Tongue (tissue), 2 donors: ENCODE data around the gene PACSIN1. TPM values are rescaled to one million over a fixed set of nuclear protein-coding genes. Genes with fewer than 3 reads are reported as not detected.
"Not testable (repeated sequence)": the region's sequence is repeated elsewhere in the genome, so short reads cannot be mapped to it uniquely, and the experiment has no call there.

Experiments
- DNase-seq: peaks from one replicate; pipeline ENCODE4 v3.0.0-alpha.2; 2015
- total RNA-seq: library from RNA; depleted of rRNA; stranded (reverse); fragments of >200 nt; gene quantifications from one replicate; pipeline ENCODE4 v1.2.3, GENCODE V29; 2014

The PACSIN1 gene
- total RNA-seq, 1 donor from 2014 or later, result 0.10 TPM

DNA sequence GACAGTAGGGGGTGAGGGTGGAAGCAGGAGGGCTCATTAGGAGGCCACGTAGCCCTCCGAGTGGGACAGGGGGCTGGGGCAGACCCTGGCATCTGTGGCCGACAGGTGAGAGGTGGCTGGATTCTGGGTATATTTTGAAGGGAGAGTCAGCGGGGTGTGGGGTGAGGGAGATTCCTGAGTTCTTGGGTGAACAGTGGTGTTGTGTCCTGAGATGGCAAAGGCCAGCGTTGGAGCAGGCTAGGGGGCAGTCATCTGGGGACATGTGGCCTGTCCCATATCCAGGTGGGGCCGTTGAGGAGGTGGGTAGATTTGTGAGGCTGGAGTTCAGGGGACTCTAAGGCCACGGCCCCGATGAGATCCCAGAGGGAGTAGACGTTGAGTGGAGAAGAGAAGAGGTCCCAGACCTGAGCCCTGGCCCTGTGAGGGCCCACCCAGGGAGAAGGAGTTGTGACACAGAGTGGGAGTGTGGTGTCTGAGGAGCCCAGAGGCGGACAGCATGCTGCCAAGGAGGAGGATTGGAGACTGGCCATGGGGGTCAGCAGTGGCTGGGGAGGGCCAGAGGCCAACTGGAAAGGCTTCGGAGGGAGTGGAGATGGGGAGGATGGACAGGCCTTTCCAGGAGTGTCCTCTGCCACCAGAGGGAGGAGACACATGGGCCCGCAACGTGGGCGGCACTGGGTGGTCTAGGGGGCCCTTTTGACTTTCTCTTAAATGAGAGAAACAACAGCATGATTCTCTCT, 19.6 kb downstream of the PACSIN1 start:
- no peak for DNase-seq

DNA sequence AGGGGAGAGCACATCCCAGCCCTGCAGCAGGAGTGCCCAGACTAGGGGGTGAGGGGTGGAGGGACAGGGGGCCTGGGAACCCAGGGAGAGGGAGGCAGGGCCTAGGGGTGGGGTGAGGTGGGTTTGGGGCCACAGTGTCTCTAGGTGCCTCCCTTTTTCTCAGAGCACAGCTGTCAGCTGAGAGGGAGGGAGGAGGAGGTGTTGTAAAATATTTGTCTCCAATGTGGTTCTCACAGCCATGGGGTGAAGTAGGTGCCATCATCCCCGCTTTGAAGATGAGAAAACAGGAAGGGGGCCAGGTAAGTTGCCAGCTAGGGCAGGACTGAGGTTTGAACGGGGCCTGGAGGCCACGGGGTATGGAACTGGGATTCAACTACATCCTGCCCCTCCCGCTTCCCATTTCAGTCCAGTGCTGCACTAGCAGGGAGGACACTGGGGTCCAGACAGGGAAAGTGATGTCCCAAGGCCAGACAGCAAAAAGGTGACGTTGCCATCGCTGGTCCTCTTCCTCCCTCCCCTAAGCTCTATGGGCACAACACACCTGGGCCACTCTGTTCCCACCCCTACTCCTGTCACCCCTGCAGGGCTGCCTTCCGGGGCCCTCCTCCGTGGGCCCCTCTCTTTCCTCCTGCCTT, 20.3 kb downstream of the PACSIN1 start:
- no peak for DNase-seq

DNA sequence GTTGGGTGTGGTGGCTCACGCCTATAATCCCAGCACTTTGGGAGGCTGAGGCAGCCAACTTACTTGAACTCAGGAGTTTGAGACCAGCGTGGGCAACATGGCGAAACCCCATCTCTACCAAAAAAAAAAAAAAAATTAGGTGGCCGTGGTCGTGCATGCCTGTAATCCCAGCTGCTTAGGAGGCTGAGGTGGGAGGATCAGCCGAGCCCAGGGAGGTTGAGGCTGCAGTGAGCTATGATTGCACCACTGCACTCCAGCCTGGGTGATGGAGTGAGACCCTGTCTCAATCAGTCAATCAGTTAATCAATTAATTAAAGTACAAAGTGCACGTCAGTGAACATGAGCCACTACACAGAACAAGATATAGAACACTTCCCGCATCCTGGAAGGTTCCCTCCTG, 21.0 kb downstream of the PACSIN1 start:
- DNase-seq, result not testable (repeated sequence)

DNA sequence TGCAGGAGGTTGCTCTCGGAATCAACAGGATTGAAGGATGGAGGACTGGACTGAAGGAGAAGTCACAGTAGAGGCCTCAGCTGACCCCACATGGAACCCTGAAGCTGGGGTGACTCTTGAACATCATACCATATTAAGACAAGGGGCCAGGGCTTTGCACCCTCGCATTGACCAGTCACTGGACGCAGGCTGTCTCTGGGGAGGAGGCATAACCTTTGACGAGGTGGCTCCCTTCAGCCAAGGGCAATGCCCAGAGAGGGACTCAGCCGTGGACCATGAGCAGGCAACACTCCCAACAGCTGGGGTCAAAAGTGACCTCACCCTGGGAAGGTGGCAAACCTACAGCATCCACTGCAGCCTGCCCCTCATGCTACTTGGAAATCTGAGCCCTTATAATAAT, 21.7 kb downstream of the PACSIN1 start:
- DNase-seq, result no peak

DNA sequence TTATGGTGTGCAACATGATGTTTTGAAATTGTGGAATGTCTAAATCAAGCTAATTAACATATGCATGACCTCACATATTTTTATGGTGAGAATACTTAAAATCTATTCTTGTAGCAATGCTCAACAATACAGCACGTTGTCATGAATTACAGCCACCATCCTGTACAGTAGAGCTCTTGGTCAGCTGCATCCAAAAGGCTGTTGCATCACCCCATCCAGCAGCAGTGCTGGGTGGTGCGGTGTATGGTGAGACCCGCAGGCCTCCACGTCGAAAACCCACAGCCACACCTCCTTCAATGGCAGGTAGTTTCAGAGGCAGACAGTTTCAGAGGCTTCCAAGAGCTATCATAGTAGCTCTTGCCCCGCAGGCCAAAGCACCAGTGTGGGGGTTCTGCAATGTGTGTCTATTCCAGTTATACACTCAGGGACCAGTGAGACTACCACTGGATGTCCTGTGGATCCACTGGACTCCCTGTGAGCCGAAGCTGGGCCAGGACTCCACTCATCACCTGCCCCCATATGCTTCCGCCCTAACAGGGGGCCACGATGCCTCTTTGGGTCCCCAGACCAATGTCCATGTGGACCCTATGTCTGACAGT, 23.4 kb downstream of the PACSIN1 start:
- no peak for DNase-seq

DNA sequence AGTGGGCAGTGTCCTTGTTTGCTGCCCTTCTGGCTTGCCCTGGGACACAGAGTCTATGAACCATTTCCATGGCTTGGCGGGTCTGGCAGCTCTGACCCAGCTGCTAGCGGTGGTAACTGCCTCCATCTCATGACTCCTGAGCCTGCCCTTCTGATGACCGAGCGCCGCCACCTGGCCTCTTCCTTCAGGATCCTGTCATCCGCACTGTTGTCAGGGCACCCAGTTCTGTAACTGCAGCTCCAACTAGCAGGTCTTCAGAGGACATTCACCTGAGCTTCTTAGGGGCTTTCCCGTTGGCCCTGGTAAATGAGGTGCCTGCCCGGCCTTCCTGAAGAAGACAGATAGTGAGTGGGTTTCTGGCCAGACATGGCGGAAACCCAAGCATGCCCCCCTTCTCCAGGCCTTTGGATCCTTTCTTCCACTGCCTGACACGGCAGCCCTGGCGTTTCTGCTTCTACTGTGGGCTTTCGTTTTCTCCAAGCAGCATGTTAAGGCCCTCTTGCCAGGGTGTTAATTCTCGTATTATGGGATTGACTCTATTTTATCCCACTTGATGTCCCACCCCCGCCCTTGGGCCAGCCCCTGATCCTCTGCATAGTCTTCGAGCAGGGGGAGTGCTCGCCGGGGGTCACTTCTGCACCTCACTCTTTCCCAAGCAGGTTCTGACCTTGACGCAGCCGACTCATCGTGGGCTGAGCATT, 24.7 kb downstream of the PACSIN1 start:
- DNase-seq, result no peak

DNA sequence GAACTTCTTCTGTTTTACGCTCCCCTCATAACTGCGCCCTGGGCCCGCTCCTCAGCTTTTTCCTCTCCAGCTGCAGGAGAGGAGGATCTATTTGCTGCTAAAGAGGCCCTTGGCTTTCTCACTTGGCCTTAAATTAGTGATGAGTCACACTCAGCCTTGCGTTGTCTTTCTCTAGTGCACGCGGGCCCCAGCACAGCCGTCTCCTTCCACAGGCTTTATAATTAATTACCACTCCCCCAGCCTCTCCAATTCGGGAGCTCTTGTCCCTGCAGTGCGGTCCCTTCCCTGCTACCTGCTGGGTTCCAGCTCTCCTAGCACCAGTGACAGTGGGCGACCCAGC, 25.2 kb downstream of the PACSIN1 start:
- peak; percentile 81 for DNase-seq

DNA sequence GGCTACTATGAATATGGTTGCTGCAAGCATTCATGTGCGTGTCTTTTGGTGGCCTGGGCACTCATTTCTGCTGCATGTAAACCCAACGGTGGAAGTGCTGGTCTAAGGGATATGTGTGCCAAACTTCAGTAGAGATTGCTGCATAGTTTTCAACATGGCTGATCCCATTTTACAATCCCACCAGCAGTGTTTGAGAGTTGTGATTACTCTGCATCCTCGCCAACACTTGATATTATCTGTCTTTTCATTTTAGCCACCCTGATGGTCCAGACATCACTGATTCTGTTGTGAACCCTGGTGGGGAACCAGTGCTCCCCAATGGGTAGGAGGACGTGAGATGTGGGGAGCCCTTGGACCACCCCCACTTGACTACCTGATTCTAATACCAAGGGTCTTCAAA, 27.5 kb downstream of the PACSIN1 start:
- no peak for DNase-seq

DNA sequence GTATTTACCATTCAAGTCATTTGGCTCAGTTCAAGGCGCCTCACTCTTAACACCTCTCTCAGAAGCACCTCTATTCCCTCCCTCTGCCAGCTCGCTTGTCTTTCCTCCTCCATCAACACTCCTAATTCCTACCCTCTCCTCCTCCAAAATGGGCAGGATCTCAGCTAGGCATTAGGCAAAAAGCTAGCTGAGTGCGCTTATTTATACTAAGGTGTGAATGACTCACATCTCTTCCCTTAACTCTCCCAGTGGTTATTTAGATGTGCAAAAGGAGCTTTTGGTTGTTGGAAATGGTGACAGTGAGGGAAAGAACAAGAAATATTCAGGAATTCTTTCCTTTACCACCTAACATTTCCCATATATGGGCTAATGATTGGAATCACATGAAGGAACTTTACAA, 29.1 kb downstream of the PACSIN1 start:
- no peak for DNase-seq

DNA sequence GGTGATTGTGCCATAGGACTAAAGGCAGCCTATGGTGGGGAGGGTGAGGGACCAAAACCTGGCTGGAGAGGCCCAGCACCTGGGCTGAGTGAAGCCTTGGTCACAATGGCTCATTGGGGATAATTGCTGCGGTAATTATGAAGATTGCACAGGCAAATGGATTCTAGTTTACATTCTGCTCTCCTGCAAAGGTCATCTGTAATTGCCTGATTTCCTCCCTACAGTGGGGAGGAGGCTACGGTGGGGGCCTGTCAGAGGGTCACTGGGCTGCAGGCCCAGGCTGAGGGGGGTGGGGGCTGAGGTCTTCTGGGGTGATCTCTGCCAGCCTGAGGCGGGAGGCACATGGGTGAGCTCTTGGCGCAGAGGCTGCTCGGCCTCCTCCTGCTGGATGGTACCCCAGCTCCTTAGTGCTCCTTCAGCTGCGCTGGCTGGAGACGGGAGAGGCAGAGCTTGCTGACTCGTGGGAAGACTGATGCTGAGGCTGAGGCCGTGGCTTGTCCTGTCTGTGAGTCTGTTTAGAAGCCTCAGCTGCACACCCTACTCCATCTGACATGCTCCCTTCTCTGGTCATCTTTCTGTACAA, 30.3 kb downstream of the PACSIN1 start:
- no peak for DNase-seq

DNA sequence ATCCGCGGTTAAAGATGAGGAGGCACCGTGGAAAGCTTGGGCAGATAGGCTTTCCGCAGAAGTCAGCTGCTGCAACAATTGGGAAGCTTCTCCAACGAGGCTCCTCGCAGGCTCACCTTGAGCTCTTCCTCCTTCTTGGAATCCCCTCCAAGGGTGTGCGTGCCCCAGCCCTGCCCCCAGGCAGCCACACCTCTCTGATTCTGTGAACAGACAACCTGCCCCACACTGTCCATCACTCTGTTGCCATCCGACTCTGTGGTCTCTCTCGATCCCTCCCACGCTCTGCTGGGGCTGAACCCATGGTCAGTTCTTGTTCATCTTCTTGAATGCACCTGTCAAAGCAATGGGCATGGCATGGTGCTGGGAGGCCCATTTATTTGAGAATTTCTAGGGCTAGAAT, 31.5 kb downstream of the PACSIN1 start:
- DNase-seq, result no peak

DNA sequence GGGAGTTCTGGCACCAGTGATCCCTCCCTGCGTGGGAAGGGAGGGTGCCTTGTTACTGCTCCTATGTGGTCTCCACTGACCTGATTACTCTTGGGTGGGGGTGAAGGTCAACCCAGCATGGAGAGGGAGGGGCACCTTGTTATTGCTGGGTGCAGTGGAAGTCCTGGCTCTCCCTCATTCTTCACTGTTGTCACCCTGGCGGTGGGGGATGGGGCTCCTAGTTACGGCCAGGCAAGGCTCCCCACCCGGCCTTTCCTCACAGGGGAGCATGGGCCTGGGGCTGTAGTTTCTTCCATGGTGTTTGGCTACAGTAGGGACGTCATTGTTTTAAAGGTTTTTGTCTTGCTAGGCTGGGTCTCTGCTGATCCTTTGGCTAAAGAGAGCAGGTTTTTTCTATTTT, 40.8 kb downstream of the PACSIN1 start:
- DNase-seq, result no peak

DNA sequence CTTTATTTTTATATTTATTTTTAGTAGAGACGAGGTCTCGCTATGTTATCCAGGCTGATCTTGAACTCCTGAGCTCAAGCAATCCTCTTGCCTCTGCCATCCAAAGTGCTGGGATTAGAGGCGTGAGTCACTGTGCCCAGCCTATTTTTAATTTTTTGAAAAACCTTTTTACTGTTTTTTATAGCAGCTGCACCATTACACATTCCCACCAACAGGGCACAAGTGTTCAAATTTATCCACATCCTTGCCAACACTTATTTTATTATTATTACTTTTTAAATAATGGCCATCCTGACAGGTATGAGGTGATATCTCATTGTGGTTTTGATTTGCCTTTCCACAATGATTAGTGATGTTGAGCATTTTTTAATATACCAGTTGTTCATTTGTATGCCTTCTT, 42.5 kb downstream of the PACSIN1 start:
- no peak for DNase-seq

DNA sequence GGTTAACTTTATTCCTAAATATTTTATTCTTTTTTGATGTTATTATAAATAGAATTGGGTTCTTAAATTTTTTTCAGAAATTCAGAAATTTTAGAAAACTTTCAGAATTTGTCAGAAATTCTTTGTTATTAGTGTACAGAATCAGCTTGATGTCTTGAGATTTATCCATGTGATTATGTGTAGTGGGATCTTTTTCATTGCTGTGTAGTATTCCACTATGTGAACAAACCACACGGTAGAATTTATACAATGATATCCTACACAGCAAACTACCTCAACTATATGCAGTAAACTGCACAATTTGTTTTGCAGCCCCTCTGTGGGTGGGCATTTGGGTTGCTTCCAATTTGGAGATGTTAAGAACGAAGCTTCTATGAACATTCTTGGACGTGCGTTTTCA, 43.9 kb downstream of the PACSIN1 start:
- DNase-seq, result no peak

DNA sequence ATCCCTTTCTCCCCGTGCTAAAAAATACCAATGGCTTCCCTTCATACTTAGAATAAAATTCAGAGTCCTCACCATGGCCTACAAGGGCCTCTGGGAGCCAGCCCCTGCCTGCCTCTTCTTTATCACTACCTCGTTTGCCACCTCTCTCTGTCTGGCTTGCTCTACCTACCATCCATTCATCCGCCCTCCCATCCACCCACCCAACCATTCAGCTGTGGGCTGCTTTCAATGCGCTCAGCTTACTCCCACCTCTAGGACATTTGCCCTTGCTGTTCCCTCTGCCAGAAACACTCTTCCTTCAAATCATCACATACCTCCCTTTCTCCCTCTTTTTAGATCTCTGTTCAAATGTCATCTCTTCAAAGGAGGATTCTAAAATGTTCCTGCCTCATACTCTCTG, 44.4 kb downstream of the PACSIN1 start:
- no peak for DNase-seq

DNA sequence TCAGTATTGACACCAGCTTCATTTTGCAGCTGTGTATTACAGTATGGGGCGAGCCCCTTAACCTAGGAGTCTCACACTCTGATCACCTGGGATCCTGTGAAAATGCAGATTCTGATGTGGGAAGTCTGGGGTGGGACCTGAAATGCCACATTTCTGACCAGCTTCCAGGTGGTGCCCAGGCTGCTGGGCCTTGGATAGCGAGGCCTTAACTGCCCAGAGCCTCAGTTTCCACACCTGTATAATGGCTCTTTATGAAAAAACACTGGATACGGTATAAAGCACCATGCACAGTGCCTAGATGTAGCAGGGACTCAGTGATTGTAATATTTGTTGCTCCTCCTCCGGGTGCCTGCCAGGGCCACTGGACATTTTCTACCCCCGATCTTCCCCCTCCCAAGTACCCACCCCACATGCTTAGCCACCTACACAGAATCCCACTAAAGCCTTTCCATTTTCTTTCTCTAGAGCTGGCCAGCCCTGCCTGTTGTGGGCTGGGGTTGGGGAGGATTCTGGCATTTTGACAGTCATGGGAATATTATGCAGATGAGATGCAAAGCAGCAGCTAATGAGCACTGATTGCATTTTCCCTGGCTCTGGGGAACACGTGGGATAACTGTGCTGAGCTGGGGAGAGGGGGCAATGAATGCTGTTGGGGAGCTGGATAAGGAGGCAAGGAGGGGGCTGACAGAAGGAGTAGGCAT, 45.5 kb downstream of the PACSIN1 start:
- no peak for DNase-seq

DNA sequence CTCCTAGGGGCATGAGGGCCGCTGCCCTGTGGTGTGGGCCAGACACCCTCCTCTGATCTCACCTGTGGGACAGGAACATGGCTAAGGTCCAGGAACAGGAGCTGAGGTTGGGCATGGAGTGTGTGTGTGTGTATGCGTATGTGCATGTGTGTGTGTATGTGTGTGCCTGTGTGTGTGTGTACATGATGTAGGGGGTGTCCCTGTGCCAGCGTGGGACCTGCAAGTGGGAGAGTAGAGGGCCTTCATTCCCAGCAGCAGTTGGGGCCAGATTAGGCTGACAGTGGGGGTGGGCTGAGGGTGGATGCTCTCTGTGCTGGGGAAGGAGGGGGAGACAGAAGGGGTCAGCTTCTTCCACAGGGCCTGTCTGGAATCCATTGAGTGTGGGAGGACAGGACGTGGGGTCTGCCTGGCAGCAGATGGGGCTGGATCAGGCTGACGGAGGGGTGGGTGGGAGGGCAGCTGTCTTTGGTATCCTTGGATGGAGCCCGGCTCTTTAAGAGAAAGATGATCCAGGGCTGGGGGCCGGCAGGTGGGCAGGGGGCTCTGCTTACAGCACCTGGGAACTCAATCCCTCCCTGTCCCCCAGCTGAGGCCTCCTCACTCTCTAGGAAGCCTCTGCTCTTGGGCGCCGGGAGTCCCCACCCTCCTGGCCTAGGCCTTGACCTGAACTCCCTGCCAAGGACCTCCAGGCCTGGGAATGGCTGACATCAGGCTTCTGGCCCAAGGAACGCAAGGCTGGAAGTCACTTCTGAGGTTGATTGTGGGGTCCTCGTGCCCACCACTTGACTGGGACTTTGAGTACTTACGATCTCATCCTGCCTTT, 46.2 kb downstream of the PACSIN1 start:
- no peak for DNase-seq

DNA sequence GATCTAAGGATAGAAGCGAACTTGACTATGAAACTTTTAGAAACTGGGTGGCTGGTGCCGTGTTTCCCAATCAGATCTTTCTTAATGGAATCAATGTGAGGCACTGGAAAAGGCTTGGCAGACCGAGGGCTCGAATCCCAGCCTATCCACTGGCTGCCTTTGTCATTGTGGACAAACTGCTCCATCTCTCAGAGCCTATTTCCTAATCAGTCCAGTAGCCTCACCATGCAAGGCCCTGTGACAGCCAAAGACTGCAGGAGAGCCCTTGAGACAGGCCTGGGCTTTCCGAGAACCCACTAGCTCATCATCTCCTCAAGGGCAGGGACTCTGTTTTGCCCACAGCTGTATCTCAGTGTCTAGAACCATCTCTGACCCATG, 46.9 kb downstream of the PACSIN1 start:
- DNase-seq, result no peak

DNA sequence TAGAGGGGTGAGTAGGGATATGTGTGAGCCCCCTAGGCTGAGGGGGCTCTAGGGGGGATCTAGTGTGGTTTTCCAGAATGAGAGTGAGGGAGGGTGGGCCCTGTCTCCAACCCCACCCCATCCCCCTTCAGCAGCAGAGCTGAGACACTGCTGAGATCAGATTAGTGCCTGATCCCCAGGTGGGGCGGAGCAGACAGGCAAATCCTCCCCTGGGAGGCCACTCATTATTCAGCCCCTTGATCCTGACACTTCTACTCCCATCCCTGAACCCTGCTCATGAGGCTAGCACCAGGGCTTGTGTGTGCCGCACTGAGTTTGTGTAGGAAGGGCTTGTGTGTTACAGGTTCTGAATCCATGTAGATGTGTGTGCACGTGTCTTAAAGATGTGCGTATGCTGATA, 47.8 kb downstream of the PACSIN1 start:
- DNase-seq, result no peak

DNA sequence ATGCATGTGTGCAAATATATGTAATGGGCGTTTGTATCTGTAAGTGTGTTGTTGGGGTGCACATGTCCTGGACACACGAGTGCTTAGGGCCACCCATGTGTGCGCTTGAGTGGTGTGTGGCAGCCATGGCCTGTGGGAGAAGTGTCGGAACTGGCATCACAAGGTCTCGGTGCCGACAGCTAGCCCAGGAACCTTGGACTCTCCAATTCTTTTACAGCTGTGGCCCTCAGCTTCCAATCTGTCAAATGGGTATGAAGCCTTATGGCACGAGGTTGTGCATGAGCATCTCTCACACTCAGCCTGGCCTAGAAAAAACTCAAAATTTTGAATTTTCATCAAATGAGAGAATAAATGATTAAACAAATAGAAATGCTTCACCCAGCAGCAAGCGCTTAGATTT, 48.2 kb downstream of the PACSIN1 start:
- DNase-seq, result no peak
